ENCODE measurements around the gene RAG2.
"Not testable (repeated sequence)": the region's sequence is repeated elsewhere in the genome, so short reads cannot be mapped to it uniquely, and the experiment has no call there.

Gene RAG2

GRCh38 chr11:36557390-36557789 lies 40.6 kb downstream of the RAG2 start:
- not testable (repeated sequence) for DNase-seq (ENCODE audit: low read depth in 3 of 3, low spot score in 1 of 3)

- DNase-seq (ENCODE audit: low read depth in 3 of 3, low spot score in 1 of 3), result no peak
Measured at GRCh38 chr11:36550385-36551115, 47.5 kb downstream of the RAG2 start.

Measured in stimulated activated CD4-positive, alpha-beta T cell treated with anti-CD3 and anti-CD28 coated beads, TNF-alpha, amount 100 ng/mL, for 1 hour (primary cell).